ENCODE measurements around the gene SLC26A2. TPM values are rescaled to one million over a fixed set of nuclear protein-coding genes. Genes with fewer than 3 reads are reported as not detected.

Gene SLC26A2
- total and polyA plus RNA-seq, 11 donors = 1.5 to 22.1 (median 6.8) TPM

DNA sequence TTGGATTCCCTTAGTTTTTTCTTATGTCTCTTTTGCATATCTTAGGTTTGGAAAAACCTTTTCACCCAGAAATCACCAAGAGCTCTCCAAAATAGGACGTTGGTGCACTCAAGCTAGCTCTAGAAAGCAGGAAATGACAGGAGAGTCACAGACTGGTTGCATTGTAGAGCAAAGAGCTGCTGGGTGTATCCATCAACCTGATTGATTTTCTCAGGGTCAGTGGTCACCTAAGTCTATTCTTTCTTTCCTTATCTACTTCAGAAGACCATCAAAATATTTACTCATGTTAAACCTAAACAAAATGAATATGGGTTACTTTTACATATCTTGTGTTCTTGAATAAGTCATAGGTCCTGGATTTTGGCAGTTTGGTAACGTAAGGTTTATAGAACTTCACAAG lies 14.9 kb downstream of the SLC26A2 start:
- Histone ChIP-seq H3K36me3 (peaks cover 0 to 31% (median 29%) of the 10 kb centered on the region in 9 donors), H3K4me1 (no peaks in the 10 kb centered on the region), H3K9me3 (no peaks in the 10 kb centered on the region), H3K27me3 (no peaks in the 10 kb centered on the region), H3K4me3 (no peak overlapping the region), H3K27ac (no peak overlapping the region)
- no peak for DNase-seq
- intact Hi-C loops (cut with DNase I) = no loop called here
- no peak for TF ChIP-seq POLR2A (IDR thresholded peaks at IDR 0.05)
- TF ChIP-seq, protein P1, sequence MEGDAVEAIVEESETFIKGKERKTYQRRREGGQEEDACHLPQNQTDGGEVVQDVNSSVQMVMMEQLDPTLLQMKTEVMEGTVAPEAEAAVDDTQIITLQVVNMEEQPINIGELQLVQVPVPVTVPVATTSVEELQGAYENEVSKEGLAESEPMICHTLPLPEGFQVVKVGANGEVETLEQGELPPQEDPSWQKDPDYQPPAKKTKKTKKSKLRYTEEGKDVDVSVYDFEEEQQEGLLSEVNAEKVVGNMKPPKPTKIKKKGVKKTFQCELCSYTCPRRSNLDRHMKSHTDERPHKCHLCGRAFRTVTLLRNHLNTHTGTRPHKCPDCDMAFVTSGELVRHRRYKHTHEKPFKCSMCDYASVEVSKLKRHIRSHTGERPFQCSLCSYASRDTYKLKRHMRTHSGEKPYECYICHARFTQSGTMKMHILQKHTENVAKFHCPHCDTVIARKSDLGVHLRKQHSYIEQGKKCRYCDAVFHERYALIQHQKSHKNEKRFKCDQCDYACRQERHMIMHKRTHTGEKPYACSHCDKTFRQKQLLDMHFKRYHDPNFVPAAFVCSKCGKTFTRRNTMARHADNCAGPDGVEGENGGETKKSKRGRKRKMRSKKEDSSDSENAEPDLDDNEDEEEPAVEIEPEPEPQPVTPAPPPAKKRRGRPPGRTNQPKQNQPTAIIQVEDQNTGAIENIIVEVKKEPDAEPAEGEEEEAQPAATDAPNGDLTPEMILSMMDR (IDR thresholded peaks at IDR 0.05) = no peak
- ATAC-seq = no peak
- WGBS, 4 donors = 61 to 74% (median 69%) methylated on average over 2 of the region's 2 CpGs

- no peak overlapping the region for H3K27ac ChIP-seq
- ATAC-seq = no peak
- peaks cover 0 to 60% (median 50%) of the 10 kb centered on the region in 9 donors for H3K36me3 ChIP-seq
- H3K4me3 ChIP-seq = no peak overlapping the region
- intact Hi-C loops (cut with DNase I) = loop anchor here in 1 of 10 donors (5.0 kb wide), 1 partner anchor 128 kb away; no protein-coding TSS in a partner anchor
- DNase-seq = no peak
- WGBS, 4 donors = 92 to 95% (median 94%) methylated on average over 1 of the region's 1 CpG
- H3K9me3 ChIP-seq = no peaks in the 10 kb centered on the region
- TF ChIP-seq, protein P1 (IDR thresholded peaks at IDR 0.05) = no peak
- TF ChIP-seq POLR2A (IDR thresholded peaks at IDR 0.05) = no peak
- H3K4me1 ChIP-seq = no peaks in the 10 kb centered on the region
- H3K27me3 ChIP-seq = no peaks in the 10 kb centered on the region
Observed at GRCh38 chr5:149979896-149980295, 19.3 kb downstream of the SLC26A2 start.

GRCh38 chr5:149981206-149981605 lies 20.6 kb downstream of the SLC26A2 start:
- no peak for DNase-seq
- Histone ChIP-seq H3K4me3 (no peak overlapping the region), H3K27ac (no peak overlapping the region), H3K4me1 (no peaks in the 10 kb centered on the region), H3K36me3 (peaks cover 0 to 60% (median 50%) of the 10 kb centered on the region in 9 donors), H3K9me3 (no peaks in the 10 kb centered on the region), H3K27me3 (no peaks in the 10 kb centered on the region)
- TF ChIP-seq, protein P1 (IDR thresholded peaks at IDR 0.05) = no peak
- no peak for TF ChIP-seq POLR2A (IDR thresholded peaks at IDR 0.05)
- 91 to 96% (median 95%) methylated on average over 3 of the region's 3 CpGs for WGBS, 4 donors
- no peak for ATAC-seq
- intact Hi-C loops (cut with DNase I) = loop anchor here in 1 of 10 donors (5.0 kb wide), 1 partner anchor 129 kb away; no protein-coding TSS in a partner anchor

- H3K4me3 ChIP-seq = no peak overlapping the region
- no peaks in the 10 kb centered on the region for H3K9me3 ChIP-seq
- TF ChIP-seq POLR2A (IDR thresholded peaks at IDR 0.05) = no peak
- TF ChIP-seq, protein P1 (IDR thresholded peaks at IDR 0.05) = no peak
- no peak overlapping the region for H3K27ac ChIP-seq
- H3K36me3 ChIP-seq = peaks cover 0 to 58% (median 46%) of the 10 kb centered on the region in 9 donors
- ATAC-seq (no peak), DNase-seq (no peak)
- H3K27me3 ChIP-seq = no peaks in the 10 kb centered on the region
- intact Hi-C loops (cut with DNase I) = loop anchor here in 1 of 10 donors (5.0 kb wide), 1 partner anchor 130 kb away; no protein-coding TSS in a partner anchor
- no peaks in the 10 kb centered on the region for H3K4me1 ChIP-seq
Observed at GRCh38 chr5:149982505-149982904, 21.9 kb downstream of the SLC26A2 start.

All from heart left ventricle (tissue), 16 donors.